ENCODE results near the gene PHC1.
A peak's percentile ranks its signal among the peaks of the same experiment; 100 is the strongest.
"Not testable (repeated sequence)": the region's sequence is repeated elsewhere in the genome, so short reads cannot be mapped to it uniquely, and the experiment has no call there.

Gene PHC1

GRCh38 chr12:8902703-8903102 lies 11.6 kb upstream of the PHC1 start:
- H3K27ac Mint-ChIP-seq; H3K9me3 Mint-ChIP-seq; H3K4me1 Mint-ChIP-seq (ENCODE audit: low read depth); H3K27me3 Mint-ChIP-seq; H3K4me3 Mint-ChIP-seq; DNase-seq; H3K36me3 Mint-ChIP-seq (ENCODE audit: low read depth): not testable (repeated sequence)

GRCh38 chr12:8903646-8904045 lies 10.7 kb upstream of the PHC1 start:
- H3K4me1 Mint-ChIP-seq (ENCODE audit: low read depth): no peaks in the 10 kb centered on the region
- no peak for DNase-seq
- no peaks in the 10 kb centered on the region for H3K27me3 Mint-ChIP-seq
- H3K36me3 Mint-ChIP-seq (ENCODE audit: low read depth): no peaks in the 10 kb centered on the region
- H3K9me3 Mint-ChIP-seq: no peaks in the 10 kb centered on the region
- H3K27ac Mint-ChIP-seq: no peak overlapping the region
- no peak overlapping the region for H3K4me3 Mint-ChIP-seq

DNA sequence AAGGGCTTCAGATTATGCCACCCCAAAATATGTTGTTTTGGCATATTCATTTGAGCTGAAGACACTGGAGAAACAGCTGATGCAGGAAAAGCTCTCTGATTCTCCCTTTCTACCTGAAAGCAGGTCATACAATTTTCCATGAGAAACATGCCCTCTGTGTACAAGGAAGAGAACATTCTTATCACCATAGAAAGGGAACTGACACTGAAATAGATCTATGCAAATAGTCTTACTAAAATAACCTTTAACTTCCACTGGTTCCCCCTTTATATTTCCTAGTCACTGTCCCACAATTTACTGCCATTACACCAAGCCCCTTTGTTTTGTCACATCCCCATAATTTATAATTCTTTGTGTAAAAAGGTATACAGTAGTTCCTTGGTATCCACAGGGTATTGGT lies 9.6 kb upstream of the PHC1 start:
- Mint-ChIP-seq H3K27me3 (no peaks in the 10 kb centered on the region), H3K9me3 (no peaks in the 10 kb centered on the region), H3K36me3 (ENCODE audit: low read depth) (no peaks in the 10 kb centered on the region), H3K27ac (no peak overlapping the region), H3K4me3 (no peak overlapping the region), H3K4me1 (ENCODE audit: low read depth) (no peaks in the 10 kb centered on the region)
- DNase-seq: no peak

- H3K4me1 Mint-ChIP-seq (ENCODE audit: low read depth): no peaks in the 10 kb centered on the region
- H3K27me3 Mint-ChIP-seq: no peaks in the 10 kb centered on the region
- no peak overlapping the region for H3K27ac Mint-ChIP-seq
- DNase-seq: no peak
- H3K4me3 Mint-ChIP-seq: no peak overlapping the region
- no peaks in the 10 kb centered on the region for H3K36me3 Mint-ChIP-seq (ENCODE audit: low read depth)
- H3K9me3 Mint-ChIP-seq: no peaks in the 10 kb centered on the region
Measured at GRCh38 chr12:8905546-8905945, 8.8 kb upstream of the PHC1 start.

GRCh38 chr12:8906266-8907180 lies 7.8 kb upstream of the PHC1 start:
- no peaks in the 10 kb centered on the region for H3K36me3 Mint-ChIP-seq (ENCODE audit: low read depth)
- H3K9me3 Mint-ChIP-seq: no peaks in the 10 kb centered on the region
- H3K4me1 Mint-ChIP-seq (ENCODE audit: low read depth): no peaks in the 10 kb centered on the region
- no peak for DNase-seq
- H3K27ac Mint-ChIP-seq: no peak overlapping the region
- no peaks in the 10 kb centered on the region for H3K27me3 Mint-ChIP-seq
- no peak overlapping the region for H3K4me3 Mint-ChIP-seq

DNA sequence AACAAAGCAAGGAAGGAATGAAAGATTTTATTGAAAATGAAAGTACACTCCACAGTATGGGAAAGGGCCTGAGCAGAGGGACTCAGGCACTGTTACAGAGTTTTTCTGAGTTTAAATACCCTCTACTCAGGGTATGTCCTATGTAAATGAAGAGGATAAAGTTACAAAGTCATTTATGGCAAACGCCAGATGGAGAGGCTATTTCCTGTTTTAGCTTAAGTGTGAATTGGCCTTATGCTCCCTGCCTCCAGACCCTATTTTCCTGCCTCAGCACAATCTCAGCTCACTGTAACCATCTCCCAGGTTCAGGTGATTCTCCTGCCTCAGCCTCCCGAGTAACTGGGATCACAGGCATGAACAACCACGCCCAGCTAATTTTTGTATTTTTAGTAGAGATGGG lies 6.8 kb upstream of the PHC1 start:
- Mint-ChIP-seq H3K27me3 (no peaks in the 10 kb centered on the region), H3K4me3 (no peak overlapping the region), H3K27ac (no peak overlapping the region), H3K36me3 (ENCODE audit: low read depth) (no peaks in the 10 kb centered on the region), H3K4me1 (ENCODE audit: low read depth) (no peaks in the 10 kb centered on the region), H3K9me3 (no peaks in the 10 kb centered on the region)
- DNase-seq: no peak

- Mint-ChIP-seq H3K27ac (no peak overlapping the region), H3K4me1 (ENCODE audit: low read depth) (peaks cover 14% of the 10 kb centered on the region)
Measured at GRCh38 chr12:8909752-8910151, 4.6 kb upstream of the PHC1 start.

GRCh38 chr12:8911606-8912268 lies 2.6 kb upstream of the PHC1 start:
- H3K27ac Mint-ChIP-seq: no peak overlapping the region
- no peak overlapping the region for H3K4me3 Mint-ChIP-seq
- no peaks in the 10 kb centered on the region for H3K36me3 Mint-ChIP-seq (ENCODE audit: low read depth)
- no peaks in the 10 kb centered on the region for H3K27me3 Mint-ChIP-seq
- H3K4me1 Mint-ChIP-seq (ENCODE audit: low read depth): peaks cover 14% of the 10 kb centered on the region
- no peaks in the 10 kb centered on the region for H3K9me3 Mint-ChIP-seq
- DNase-seq: no peak

More at GRCh38 chr12:8909752-8910151, 4.6 kb upstream of the PHC1 start:
- H3K27me3 Mint-ChIP-seq: no peaks in the 10 kb centered on the region
- no peak for DNase-seq
- no peaks in the 10 kb centered on the region for H3K9me3 Mint-ChIP-seq
- no peaks in the 10 kb centered on the region for H3K36me3 Mint-ChIP-seq (ENCODE audit: low read depth)
- no peak overlapping the region for H3K4me3 Mint-ChIP-seq

DNA sequence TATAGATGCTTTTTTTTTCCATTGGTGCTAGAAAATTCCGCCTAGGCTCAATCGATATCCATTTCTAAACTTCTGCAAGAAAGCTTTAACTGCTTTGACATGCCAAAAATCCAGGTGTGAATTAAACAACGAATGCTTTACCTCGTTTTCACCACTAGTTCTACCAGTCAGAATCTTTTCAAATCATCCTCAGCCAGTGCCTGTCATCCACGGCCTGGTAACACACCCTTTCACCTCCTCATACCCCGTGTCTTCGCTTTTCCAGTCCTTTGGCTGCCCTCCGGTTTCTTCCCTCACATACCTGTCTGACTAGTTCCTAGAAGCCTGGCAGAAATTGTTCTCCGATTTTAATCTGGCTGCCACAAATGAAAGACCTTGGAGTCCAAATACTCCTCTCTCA lies 1.4 kb upstream of the PHC1 start:
- Mint-ChIP-seq H3K27ac (no peak overlapping the region), H3K36me3 (ENCODE audit: low read depth) (no peaks in the 10 kb centered on the region), H3K27me3 (no peaks in the 10 kb centered on the region), H3K9me3 (no peaks in the 10 kb centered on the region), H3K4me1 (ENCODE audit: low read depth) (peaks cover 14% of the 10 kb centered on the region), H3K4me3 (peak overlapping the region; percentile 84)
- no peak for DNase-seq

DNA sequence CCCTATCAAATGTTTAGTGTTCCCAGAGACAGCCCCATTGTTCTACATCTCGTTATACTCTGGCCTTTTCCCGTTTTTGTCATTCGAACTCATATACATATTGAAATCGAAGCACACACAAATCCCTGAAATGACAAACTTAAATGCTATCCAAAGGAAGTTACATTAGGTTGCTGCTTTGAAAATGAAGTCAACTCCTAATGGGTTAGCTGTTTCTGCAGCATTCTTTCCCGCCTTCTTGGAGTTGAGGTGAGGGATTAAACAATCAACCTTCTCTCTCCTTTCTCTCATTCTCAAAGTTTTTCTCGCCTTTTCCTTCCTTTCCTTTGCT lies 642 bp upstream of the PHC1 start:
- Mint-ChIP-seq H3K4me3 (peak overlapping the region; percentile 84), H3K36me3 (ENCODE audit: low read depth) (peaks cover 3% of the 10 kb centered on the region), H3K27ac (peak overlapping the region; percentile 90), H3K9me3 (no peaks in the 10 kb centered on the region), H3K27me3 (no peaks in the 10 kb centered on the region), H3K4me1 (ENCODE audit: low read depth) (peaks cover 14% of the 10 kb centered on the region)
- no peak for DNase-seq

GRCh38 chr12:8914716-8915526 lies 612 bp downstream of the PHC1 start:
- peaks cover 8% of the 10 kb centered on the region for H3K36me3 Mint-ChIP-seq (ENCODE audit: low read depth)
- H3K4me3 Mint-ChIP-seq: no peak overlapping the region
- no peaks in the 10 kb centered on the region for H3K27me3 Mint-ChIP-seq
- DNase-seq: peak; percentile 81
- H3K9me3 Mint-ChIP-seq: no peaks in the 10 kb centered on the region
- no peak overlapping the region for H3K27ac Mint-ChIP-seq
- peaks cover 14% of the 10 kb centered on the region for H3K4me1 Mint-ChIP-seq (ENCODE audit: low read depth)

DNA sequence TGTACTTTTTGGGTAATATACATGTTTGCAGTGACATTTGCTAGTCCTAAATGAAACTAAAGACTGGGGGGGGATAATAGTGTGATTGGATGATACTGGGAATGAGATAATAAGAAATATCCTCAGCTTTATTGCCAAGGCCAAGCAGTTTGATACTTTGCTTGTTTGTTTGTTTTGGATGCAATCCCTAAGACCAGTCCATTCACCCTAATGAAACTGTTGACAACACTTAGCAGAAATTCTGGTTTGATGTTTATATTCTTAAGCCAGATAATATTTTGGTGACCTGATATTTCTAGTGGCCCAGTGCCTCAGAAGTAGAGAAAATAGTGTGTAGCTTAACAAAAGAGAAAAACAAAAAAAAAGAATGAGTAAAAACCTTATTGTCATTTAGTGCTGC lies 1.8 kb downstream of the PHC1 start:
- no peak overlapping the region for H3K27ac Mint-ChIP-seq
- no peak overlapping the region for H3K4me3 Mint-ChIP-seq
- no peaks in the 10 kb centered on the region for H3K27me3 Mint-ChIP-seq
- no peaks in the 10 kb centered on the region for H3K9me3 Mint-ChIP-seq
- H3K36me3 Mint-ChIP-seq (ENCODE audit: low read depth): peaks cover 13% of the 10 kb centered on the region
- H3K4me1 Mint-ChIP-seq (ENCODE audit: low read depth): peaks cover 14% of the 10 kb centered on the region
- DNase-seq: no peak

DNA sequence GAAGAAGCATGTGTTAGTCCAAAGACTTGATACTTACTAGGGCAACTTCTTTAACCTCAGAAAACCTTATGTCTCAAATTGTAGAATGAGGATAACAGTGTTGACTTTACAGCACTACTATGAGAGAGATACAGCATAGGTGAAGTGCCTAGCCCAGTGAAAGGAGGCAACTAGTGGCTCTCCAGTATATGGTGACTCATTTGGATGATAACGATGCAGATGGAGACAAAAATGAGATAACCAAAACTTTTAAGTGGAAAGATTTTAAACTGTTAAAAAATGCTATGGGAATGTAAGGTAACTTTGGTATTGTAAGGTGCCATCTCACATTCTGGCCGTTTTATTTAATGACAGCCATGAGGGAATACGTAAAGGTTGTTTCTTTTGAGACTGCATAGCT lies 2.7 kb downstream of the PHC1 start:
- no peak overlapping the region for H3K27ac Mint-ChIP-seq

DNA sequence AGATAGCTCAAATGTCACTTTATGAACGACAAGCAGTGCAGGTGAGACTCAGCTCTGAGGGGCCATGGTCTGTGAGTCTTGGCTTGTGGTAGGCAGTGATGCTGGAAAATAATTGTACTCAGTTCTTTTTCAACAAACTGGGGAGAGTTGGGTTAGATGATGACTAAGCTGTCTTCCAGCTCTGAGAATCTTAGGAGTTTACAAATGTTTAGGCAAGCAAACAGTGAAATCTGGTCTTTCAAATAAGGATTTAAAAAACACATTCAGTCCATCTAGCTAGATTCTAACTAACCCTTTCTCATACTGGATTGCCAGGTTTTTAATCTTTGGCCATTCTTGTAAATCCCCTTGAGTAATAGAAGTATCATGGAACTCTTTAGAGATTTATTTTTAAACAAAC lies 3.4 kb downstream of the PHC1 start:
- Mint-ChIP-seq H3K27me3 (no peaks in the 10 kb centered on the region), H3K27ac (no peak overlapping the region), H3K36me3 (ENCODE audit: low read depth) (peaks cover 25% of the 10 kb centered on the region), H3K9me3 (no peaks in the 10 kb centered on the region), H3K4me1 (ENCODE audit: low read depth) (peaks cover 14% of the 10 kb centered on the region), H3K4me3 (no peak overlapping the region)
- no peak for DNase-seq

More for the DNA sequence above, 2.7 kb downstream of the PHC1 start:
- DNase-seq: no peak
- no peaks in the 10 kb centered on the region for H3K9me3 Mint-ChIP-seq
- no peaks in the 10 kb centered on the region for H3K27me3 Mint-ChIP-seq
- peaks cover 14% of the 10 kb centered on the region for H3K4me1 Mint-ChIP-seq (ENCODE audit: low read depth)
- no peak overlapping the region for H3K4me3 Mint-ChIP-seq
- peaks cover 19% of the 10 kb centered on the region for H3K36me3 Mint-ChIP-seq (ENCODE audit: low read depth)

GRCh38 chr12:8919643-8920042 lies 5.3 kb downstream of the PHC1 start:
- H3K9me3 Mint-ChIP-seq; H3K27ac Mint-ChIP-seq; DNase-seq; H3K27me3 Mint-ChIP-seq; H3K4me3 Mint-ChIP-seq; H3K4me1 Mint-ChIP-seq (ENCODE audit: low read depth): not testable (repeated sequence)
- H3K36me3 Mint-ChIP-seq (ENCODE audit: low read depth): peaks cover 30% of the 10 kb centered on the region

Data from activated T-cell treated with anti-CD3 and anti-CD28 coated beads, Interleukin-2, amount 50 U/mL, for 24 hours (primary cell).